Dermis blood vessel endothelial cell (primary cell): ENCODE data around the gene PDPK1. TPM values are rescaled to one million over a fixed set of nuclear protein-coding genes. Genes with fewer than 3 reads are reported as not detected.
"Not testable (repeated sequence)": the region's sequence is repeated elsewhere in the genome, so short reads cannot be mapped to it uniquely, and the experiment has no call there.

Source experiments
- DNase-seq: peaks from one replicate; pipeline ENCODE4 v3.0.0; 2010
- total RNA-seq: library from RNA; depleted of rRNA; stranded (reverse); fragments of >200 nt; gene quantifications from 2 replicates; pipeline ENCODE4 v1.2.3, GENCODE V29; 2014

The PDPK1 gene
- total RNA-seq, 1 donor from 2014 or later = 17.9 TPM

DNA sequence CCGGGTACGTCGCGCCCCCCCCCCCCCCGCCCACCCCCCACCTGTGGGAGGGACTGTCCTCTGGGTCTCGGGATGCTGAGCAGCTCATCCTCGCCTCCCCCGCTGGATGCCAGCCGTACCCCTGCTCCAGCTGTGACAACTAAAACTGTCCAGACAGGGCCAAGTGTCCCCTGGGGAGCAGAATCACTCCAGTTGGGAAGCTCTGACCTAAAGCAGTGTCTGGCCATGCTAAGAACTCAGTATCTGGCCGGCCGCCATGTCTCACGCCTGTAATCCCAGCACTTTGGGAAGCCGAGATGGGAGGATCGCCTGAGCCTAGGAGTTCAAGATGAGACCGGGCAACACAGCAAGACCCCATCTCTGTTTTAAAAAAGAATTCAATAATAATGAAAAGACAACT lies 83.0 kb downstream of the PDPK1 start:
- DNase-seq = not testable (repeated sequence)

- DNase-seq = not testable (repeated sequence)
These were observed 83.6 kb downstream of the PDPK1 start for GRCh38 chr16:2621395-2621794.

DNA sequence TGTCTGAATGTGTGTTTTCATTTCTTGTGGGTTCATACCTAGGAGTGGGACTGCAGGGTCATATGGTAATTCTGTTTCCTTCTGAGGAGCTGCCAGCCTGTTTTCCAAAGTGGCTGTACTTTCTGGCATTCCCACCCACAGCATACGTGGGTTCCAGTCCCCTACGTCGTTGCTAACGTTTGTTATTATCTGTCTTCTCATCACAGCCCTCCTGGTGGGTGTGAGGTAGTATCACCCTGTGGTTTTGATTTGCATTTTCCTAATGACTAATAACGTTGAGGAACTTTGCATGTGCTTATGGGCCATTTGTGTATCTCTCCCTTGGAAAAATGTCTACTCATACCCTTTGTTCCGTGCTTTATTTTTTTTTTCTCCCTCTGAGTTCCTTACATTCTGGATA lies 89.3 kb downstream of the PDPK1 start:
- not testable (repeated sequence) for DNase-seq

DNA sequence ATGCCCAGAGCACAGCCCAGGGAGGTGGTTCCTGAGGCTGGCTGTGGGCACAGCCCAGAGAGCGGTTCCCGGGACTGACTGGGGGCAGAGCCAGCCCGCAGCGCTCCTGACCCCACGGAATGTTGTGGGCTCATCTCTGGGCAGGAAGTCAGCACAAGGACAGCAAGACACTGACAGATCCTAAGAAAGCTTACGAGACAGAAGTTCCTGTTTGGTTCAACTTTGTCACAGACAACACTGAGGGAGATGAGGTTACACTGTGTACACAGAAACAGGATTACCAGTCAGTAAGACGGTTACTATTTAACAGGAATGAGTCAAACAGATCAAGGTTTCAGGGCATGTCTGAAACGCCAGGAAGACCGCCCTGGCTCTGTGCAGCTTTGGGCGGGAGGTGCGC lies 93.4 kb downstream of the PDPK1 start:
- not testable (repeated sequence) for DNase-seq

DNA sequence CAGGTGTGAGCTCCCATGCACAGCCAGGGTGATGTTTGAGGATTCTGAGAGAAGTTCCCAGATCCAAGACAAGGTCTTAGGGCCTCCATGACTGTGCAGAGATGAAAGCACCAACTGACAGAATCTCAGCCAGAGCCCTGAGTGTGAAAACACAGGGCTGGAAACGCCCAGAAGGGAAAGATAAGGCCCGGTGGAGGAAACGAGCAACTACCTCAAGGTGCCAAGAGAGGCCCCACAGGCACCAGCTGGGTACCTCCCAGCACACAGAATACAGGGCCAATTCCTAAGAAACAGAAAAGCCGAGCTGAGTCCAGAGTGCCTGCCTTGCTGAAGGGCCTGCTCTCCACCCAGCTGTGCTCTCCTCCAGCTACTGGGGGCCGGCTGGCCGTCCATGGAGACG lies 94.5 kb downstream of the PDPK1 start:
- not testable (repeated sequence) for DNase-seq

DNA sequence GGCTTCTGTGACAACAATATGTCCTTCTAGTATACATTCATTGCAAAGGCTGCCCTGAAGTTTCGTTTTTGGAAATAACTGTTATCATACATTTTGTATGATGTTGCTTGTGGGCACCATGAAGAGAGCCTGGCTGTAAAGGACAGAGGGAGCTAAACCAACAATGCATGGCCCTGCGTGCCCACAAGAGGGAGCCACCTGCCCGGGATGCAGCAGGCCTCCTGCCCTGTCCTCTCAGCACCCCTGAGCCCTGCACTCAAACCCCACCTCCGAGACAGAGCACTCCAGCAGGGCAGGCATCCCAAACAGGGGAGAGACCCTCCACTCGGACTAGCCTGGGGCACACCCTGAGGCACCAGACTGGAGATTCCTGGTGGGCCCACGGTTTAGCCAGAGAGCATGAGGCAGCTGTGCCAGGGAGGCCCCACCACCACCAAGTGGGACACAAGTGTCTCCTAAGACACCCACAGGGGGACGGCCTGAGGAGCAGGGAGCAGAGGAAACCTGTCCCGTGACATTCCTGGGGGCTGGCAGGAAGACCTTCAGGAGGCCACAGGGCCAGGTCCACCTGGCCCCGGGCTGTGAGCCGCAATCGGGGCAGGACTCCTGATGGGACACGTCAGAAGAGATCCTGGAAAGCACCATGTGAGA lies 101.4 kb downstream of the PDPK1 start:
- DNase-seq = not testable (repeated sequence)

GRCh38 chr16:2639722-2640072 lies 101.9 kb downstream of the PDPK1 start:
- not testable (repeated sequence) for DNase-seq

DNA sequence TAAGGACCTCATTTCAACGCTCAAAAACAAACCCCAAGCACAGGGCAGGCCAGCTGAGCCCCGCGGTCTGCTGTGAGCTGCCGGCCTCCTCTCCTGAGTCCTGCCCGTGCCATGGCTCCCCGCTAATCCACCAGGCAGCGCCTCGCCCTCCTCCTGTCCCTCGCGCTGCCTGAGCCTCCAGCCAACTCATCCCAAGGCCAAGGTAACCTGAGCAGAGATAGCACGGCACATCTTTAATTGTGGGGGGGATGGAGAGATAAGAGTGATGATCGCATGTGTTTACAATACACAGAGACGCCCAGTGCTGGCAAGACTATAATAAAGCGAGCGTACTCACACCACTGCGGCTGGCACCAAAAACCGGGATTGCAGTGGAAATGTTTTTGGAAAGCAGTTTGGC lies 104.7 kb downstream of the PDPK1 start:
- not testable (repeated sequence) for DNase-seq

DNA sequence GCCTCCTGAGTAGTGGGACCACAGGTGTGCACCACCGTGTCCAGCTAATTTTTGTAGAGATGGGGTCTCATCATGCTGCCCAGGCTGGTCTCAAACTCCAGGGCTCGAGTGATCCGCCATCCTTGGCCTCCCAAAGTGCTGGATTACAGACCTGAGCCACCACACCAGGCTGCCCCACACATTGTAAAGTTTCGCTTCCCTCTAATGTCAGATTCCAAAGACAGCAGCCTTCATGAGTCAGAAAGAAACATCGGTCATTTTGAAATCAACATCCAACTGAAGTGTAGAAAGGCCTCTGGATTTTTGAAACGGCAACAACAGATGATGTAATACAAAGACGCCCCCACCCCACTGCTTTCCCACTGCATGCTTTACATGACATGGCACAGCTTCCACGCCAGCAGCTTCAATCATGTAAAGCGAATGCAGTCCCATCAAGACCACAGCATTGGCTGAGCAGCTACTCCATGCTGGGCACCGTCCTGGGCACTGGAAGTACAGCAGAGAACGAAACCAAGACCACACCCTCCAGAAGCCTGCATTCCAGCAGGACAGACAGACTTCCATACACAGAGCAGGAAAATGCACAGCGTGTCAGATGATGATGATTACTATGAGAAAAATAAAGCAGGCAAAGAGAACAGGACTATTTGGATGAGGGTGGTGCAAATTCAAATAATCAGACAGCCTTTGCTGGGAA lies 107.1 kb downstream of the PDPK1 start:
- DNase-seq = not testable (repeated sequence)

GRCh38 chr16:2651268-2651871 lies 113.5 kb downstream of the PDPK1 start:
- DNase-seq = not testable (repeated sequence)

Other genes with a start within 250 kb of the PDPK1 start
- gene ABCA3, start 197.3 kb upstream of the PDPK1 start, total RNA-seq = 29.1 and 66.9 TPM in 2 replicates
- gene CCNF, start 108.6 kb upstream of the PDPK1 start, total RNA-seq = 22.3 and 53.1 TPM in 2 replicates
- 6.3 and 7.0 TPM in 2 replicates for gene TEDC2, start 77.9 kb upstream of the PDPK1 start, total RNA-seq
- not detected in 2 replicates for gene NTN3, start 66.7 kb upstream of the PDPK1 start, total RNA-seq
- gene TBC1D24, start 62.9 kb upstream of the PDPK1 start, total RNA-seq = 15.3 and 18.1 TPM in 2 replicates
- gene ATP6V0C, start 24.1 kb upstream of the PDPK1 start, total RNA-seq = 8.2 and 14.9 TPM in 2 replicates
- gene AMDHD2, start 17.6 kb upstream of the PDPK1 start, total RNA-seq = 37.6 and 59.2 TPM in 2 replicates
- not detected in 2 replicates for gene CEMP1, start 6.6 kb upstream of the PDPK1 start, total RNA-seq
- gene KCTD5, start 144.5 kb downstream of the PDPK1 start, total RNA-seq = 25.2 and 27.6 TPM in 2 replicates
- 0.09 and 0.51 TPM in 2 replicates for gene PRSS27, start 182.2 kb downstream of the PDPK1 start, total RNA-seq
- gene SRRM2, start 214.6 kb downstream of the PDPK1 start, total RNA-seq = 59.5 and 66.2 TPM in 2 replicates
- gene ELOB, start 239.3 kb downstream of the PDPK1 start, total RNA-seq = 132 and 314 TPM in 2 replicates
- not detected in 2 replicates for gene PRSS33, start 249.5 kb downstream of the PDPK1 start, total RNA-seq